NCI-H2029 (cell line): ENCODE measurements around the gene GRIN2C.
A peak's percentile ranks its signal among the peaks of the same experiment; 100 is the strongest.

Experiments
- DNase-seq: peaks from one replicate; lab custom pipeline; 2025; lab: John Stamatoyannopoulos, UW

GRIN2C gene

DNA sequence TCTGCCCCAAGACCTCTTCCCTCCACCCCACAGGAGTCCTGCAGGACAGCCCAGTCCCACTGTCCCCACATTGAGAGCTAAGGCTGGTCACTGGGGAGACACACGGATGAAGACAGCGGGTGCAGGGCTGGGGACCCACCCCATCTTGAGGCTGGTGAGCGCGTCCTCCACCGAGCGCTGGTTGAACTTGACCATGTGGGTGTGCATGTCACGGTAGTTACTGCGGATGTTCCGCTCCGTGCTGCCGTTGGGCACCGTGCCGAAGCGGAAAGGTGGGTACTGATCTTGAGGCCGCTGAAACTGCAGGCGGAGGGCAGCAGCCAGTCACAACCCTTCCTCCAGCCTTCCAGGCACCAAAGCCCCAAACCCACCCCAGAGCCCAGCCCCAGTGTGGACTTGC, 13.1 kb downstream of the GRIN2C start:
- DNase-seq: no peak

DNA sequence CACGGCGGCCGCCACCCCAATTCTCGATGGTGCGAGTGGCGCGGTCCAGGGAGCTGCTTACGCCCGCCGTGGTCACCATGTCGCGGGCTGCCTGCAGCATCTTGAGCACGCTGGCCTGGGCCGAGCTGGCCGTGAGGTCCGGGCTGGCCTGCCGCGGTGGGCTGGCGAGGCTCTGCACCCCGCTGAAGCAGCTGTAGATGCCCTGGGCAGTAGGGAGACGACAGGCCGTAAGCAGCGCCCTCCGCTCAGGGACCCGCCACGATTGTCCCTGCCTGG, 16.4 kb downstream of the GRIN2C start:
- no peak for DNase-seq

DNA sequence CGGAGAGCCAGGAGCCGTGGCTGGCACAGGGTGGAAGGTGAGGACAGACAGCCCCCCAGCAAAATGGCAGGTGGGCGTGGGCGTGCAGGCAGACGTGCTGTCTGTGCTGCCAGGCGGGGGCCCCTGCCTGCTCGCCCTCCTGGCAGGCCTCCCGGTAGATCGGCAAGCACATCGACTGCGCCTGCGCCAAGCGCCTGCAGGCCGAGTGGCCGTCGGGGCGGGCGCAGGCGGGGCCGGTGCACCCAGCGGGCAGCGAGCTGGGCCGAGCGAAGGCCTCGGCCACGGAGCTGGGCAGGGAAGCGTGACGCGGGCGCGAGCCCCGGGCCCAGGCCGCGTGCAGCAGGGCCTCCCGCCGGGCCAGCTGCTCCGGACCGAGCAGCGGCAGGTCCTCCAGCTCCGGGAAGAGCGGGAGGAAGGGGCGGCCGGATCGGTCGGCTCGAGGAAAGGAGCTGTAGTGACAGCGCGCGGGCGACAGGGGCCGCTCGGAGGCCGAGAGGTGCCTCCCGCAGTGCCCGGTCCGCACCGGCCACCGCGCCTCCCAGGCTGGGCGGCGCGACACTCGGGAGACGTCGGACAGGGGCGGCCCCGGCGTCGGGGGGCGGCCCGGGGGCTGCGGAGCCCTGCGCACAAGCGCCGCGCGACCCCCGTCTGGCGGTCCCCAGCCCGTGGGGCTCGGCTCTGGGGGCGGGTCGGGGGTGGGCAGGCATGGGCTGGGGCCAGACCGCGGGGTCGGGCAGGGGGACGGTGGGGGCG, 16.9 kb downstream of the GRIN2C start:
- DNase-seq: peak; percentile 60

DNA sequence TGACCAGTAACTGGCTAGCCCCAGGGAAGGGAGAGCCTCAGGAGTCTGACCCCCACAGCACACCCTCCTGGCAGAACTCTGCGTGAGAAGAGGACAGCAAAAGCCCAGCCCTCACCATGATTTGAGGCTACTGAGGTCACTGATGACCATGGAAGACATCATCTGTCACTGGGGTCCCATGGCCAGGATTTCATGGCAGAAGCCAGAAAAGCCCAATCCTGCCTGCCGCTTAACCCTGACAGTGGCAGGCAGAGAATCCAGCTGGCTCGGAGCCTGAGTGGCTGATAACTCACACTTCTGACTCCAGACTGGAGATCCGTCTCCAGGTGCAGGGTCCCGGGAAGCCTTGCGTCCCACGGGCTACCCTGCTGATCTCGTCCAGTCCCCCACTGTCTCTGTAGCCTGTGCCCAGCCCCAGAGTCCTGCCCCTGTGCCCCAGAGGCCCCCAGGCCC, 17.5 kb downstream of the GRIN2C start:
- DNase-seq: no peak

DNA sequence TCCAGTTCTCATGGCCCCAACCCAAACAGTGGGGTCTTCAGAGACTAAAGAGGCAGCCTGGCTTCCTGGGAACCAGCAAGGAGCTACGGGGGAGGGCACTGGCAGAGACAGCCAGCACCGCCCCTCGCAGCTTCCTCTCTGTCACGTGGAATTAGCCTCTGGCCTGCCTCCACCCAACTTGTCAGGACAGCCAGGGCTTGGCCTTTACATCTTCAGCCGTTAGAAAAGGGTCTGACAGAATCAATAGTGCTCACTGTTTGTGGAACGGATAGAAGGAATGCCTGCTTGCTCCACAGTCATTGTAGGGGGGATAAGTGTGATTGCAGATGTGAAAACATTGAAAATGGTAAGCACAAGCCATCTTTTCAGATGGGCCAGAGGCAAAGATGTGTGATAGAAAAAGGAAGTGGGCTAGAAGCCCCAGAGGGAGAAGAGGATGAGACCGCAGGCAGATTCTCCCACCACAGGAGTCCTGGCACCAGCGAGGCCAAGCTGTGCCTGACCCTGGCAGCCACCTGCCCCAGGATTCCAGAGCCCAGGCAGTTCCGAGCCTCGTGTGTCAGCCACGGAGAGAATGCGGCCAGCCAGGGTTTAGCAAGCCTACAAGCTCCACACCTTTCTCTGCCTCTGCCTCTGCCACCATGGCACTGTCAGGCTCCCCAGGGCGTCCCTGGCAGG, 18.6 kb downstream of the GRIN2C start:
- no peak for DNase-seq

DNA sequence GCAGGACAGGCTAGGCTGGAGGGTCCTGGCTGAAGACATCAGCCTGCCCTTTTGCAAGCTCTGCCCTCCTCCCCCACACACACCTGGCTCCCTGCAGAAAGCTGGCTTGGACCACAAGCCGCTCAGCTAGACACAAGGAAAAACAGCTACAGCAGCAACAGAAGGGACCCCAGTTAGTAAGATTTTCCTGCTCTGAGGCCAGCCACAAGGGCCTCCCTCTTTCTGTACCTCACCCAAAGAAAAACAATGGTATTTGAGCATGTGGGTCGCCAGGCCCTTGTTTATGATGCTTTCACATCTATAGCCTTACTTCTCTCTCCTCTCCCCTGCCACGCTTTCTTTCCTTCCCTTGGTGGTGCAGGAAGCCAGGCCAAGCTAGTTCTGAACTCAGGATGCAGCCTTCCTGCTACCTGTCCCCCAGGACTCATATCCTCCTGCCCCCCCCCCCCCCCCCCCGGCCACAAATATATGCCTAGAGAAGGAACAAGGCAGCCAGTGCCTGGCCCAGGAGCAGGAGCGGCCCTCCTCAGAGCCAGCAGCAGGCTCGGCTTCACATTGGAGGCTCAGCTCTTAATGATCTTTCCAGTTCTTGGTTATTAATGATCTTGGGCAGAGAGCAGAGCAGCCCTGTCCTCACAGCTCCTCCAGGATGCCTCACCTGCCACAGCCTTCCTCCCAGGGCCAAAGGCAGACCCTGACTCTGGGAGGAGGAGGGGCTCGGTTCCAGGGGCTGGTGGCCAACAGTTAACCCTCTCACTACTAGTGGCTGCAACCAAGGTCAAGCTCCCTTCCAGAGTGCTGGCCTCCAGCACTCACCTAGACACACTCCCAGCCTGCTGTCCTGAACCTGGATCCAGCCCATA, 19.5 kb downstream of the GRIN2C start:
- DNase-seq: no peak

DNA sequence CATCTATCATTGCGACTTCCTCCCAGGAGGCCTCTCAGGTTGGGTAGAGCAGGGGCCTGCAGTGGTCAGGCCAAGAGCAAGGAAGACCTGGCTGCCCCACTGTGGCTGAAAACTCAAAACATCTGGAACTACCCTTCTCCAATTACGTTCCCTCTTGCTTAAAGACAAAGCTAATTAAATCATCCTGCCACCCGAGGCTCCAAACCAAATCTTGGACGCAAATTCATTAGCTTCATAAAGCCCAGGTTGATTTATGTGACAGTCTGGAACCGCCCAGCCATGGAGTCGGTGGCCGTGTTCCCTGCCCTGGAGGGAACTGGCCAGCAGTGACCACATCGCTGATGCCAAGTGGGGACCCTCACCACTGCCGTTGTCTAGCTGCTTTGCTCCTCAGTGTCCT, 21.4 kb downstream of the GRIN2C start:
- no peak for DNase-seq

DNA sequence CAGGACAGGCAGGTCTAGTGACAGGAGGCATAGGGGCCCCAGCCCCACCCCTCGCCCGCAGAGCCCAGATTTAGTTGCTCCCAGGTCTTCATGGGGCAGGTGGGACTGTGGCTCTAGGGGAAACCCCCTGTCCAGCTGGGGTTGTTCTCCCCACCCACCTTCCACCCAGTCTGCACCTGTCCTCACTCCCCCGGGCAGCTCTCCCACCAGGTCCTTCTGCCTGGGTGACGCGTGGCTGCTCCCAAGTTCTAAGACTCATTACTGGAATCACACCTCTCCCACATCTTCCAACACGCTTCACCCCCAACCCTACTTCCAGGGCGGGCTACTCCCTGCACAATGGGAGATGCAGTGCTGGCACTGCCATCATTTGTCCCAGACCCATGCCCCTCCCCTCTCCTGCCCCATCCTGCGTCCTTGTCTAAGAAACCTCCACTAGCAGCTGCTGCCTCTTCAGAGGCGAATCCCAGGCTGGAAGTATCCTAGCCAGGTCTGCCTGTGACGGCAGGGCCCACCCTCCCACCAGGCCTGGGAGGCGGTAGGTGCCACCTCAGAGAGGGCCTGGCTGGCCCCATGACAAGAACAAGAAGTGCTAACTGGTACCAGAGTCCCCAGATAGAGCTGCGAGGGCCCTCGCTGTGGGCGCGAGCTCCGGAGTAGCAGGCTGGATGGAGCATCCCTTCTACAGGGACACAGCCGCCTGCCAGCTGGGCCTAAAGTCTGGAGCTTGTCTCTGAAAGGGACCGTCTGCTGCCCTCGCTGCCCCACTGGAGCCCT, 22.8 kb downstream of the GRIN2C start:
- DNase-seq: no peak

DNA sequence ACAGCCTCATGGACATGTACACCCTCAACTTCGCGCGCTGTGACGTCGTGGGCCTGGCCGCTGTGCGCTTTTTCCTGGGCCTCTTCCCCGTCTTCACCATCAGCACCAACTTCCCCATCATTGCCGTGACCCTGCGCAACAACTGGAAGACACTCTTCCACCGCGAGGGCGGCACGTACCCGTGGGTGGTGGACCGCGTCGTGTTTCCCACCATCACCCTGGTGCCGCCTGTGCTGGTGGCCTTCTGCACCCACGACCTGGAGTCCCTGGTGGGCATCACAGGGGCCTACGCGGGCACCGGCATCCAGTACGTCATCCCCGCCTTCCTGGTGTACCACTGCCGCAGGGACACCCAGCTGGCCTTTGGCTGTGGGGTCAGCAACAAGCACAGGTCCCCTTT, 23.5 kb downstream of the GRIN2C start:
- no peak for DNase-seq

DNA sequence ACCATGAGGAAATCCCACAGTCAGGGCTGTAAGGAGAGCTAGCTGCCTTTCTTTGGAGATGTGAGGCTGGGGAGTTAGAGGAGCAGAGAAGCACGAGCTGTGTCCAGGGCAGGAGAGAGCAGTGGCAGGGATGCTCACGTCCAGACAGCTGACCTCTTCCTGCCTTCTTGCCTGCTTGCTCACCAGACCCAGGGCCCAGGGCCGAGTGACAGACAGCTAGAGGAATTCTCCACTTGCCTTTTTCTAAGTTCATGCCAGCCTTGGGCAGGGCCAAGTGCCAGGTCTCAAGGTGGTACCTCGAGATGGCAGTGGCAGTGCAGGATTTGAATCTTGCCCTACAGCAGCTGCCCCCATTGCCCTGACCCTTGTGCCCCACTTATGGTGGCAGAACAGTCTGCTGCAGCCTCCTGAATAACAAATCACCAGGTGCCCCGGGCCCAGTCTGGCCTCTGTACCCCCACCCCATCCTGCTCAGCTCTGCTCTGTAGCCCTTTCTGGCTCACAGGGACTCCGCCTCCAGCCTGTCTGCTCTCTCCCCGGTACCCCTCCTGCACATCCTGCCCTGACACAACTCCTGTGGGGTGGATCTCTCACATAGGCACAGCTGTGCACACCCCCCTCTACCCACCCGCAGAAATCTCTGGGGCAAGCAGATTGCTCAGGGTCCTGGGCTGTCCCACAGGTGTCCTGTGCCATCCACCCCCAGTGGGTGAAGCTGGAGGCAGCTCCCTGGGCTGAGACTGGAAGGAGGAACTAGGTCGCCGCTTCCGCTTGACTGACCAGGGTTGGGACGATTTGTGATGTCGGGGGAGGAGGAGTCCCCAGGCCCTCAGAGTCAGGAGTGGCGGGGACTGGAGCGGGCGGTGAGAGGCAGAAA, 25.9 kb downstream of the GRIN2C start:
- no peak for DNase-seq

DNA sequence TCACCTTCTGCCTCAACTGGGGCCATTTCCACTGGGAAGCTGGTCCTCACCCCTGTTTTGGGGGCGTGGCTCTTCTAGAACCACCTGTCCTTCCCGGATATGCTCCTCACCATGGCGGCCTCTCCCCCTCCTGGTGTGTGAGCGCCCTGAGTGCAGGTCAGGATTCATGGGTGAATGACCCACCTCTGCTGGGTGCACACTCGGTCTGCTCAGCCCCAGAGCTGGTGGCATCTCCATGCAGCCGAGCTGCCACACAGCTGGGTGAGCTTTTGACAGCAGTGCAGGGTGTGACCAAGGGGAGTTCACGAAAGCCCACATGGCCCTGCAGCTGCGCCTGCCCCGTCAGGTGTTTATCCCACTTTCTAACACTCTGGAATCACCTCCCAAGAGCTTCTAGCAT, 27.3 kb downstream of the GRIN2C start:
- no peak for DNase-seq

DNA sequence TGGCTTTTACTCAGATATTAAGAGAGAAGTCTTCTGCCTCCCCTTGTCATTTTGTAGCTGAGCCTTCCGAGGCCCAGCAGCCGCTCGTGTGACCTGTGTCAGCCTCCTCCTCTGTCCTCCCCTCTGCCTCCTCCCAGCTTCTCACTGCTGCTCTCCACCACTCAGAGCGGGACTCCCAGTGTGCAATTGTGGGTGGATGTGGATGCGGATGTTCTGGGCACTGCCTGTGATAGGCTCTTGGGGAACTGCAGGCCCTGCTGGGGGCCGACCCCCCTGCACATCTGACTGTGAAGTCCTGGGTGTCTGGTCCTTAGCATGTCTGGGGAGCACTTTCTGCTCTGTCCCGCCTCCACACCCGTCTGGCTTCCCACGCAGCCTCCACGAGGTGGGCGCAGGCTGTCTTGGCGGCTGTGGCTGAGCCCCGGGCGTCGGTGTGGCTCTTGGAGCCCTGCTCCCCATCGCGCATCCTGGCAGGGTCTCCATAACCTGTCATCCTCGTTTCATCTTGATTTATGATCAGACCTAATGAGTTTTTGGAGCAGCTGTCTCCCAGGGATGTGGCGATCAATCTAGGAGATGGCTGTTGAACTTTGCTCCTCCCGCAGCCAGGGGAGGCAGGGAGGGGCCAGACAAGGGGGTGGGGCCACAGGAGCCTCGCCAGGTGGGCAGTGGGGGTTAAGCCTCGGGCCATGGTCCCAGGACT, 28.1 kb downstream of the GRIN2C start:
- DNase-seq: no peak

DNA sequence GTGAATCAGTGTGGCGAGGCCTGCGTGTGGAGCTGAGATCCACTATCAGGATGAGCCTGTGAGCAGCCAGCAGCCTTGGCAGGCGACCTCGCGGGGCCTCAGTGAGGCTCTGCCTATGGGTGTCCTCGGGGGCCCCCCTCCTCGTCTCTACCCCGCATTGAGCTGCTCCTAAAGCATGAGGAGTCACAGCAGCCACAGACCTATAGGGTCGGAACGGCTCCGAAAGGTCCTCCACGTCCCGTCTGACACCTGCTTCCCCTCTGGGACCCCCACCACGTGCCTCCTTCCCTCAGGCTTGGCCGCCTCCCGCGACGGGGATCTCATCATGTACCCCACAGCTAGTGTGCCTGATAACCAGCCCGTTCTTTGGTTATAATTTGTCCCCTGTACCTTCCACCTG, 28.8 kb downstream of the GRIN2C start:
- no peak for DNase-seq

DNA sequence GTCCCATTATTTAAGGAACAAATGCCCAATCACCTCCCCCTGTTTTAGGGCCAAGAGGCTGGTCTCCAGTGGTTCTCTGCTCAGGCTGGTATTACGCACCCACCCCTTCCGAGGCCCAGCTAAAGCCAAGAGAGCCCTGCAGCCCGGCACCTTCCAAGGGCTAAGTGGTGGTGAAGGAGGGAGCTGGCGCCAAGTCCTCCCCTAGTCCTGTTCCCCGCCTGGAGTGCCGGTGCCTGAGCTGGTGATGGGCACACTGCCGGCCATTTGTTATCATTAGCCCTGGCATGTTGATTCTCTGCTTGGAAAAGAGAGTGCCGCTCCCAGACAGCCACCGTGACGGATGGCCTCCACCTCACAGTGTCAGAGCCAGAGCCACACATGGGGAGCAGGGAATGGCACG, 31.9 kb downstream of the GRIN2C start:
- no peak for DNase-seq

DNA sequence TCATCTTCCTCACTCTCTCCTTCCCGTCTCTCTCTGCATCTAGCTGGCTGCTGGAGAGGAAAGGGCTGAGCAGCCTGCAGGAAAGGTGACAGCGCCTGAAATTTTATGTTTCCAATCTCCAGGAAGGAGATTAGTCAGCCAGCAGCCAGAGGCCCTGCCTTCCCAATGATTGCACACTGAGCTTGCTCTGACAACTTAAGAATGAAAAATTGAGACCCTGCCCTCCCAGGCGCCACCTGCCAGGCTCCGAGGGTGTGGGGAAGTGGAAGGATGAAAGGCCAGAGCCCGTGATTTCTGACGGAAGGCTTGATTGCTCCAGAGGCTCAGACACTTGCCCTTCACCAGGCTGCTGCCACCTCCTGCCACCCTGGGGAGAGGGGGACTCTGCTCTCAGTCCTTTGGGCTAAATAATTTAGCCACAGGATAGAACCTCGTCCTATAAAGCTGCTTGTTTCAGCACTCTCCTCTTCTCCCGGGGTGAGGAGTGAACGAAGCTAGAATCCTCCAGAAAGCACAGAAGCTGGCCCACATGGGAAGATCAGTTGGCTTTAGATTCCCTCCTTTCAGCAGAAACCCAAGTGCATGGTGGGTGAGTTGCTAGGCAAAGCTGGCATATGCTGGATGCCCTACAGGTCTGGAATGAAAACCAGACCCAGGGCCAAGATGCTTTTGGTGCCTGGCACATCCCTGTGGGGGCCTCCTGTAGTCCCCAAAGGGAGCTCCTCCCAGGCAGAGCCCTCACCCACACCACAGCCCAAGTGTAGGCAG, 33.5 kb downstream of the GRIN2C start:
- no peak for DNase-seq

DNA sequence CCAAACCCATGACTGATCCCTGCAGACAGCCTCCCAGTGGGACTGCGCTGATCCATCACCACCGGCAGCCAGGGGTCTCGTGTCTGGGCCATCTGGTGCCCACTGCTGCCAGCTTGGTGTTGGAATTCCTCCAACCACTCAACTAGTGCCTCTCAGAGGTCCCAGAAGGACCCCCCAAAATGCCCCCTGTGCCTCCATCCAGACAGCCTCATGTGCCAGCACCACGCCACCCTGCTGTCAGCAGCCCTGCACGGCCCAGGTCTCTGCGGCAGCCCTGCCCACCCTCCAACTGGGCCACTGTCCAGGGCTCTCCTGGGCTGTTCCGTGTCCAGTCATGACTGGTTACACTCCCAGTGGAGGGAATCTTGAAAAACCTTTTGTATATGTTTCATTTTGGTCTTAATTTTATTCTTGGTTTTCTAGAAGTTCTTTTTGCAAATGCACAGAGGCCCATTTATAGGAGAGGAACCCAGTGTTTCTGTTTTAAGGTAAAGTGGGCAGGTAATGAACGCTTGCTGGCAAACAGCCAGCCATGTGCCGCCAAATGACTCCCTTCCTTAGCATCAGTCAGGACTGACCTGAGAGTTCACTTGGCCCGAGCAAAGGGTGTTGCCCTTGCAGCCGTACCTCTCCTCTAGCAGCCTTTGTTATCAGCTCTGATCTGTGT, 34.6 kb downstream of the GRIN2C start:
- no peak for DNase-seq

DNA sequence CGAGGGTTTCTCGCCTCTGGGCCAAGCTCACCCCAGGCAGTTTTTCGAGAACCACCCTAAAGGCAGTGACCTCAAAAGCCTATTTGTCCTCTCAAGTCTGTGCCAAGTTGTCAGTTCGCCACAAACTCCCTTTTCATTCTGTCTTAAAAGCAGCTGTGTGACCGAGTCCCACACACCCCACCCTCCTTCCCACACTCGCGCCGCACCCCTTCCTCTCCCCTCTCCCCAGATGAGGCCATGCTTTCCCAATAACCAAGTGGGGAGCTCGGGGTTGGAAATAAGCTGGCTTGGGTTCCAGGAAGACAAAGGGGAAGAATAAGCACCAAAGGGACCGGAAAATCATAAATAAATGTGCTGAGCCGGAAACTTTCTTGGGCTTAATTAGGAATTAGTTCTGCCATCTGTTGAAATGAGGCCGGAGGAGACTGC, 36.7 kb downstream of the GRIN2C start:
- DNase-seq: no peak

DNA sequence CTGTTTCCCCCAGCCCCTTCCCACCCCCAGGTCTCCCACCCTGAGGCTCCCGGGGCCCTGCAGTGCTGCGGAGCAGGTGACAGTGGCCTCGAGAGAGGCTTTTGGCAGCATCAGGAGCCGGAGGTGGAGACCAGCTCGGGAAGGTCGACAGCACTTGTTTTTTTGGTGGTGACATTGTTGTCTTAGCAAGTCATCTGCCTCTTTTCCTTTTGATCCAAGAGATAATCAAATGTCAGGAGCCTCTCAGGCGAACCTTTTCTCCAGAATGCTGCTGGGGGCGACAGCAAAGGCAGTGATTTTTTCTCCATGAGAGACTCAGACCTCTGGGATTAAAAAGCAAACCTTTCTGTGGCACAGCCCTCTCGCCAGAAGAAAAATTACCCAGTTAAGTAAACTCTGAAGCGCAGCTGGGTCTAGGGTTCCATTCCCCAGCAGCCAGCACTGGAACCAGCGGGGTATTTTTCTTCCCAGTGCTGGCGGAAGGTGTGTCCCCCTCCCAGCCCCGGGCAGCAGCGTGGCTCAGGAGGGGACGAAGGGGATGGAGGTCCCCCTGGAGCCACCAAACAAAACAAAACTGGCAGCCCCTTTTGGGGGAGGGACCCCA, 37.2 kb downstream of the GRIN2C start:
- DNase-seq: no peak
